ENCODE measurements around the gene TCN2.

- TF ChIP-seq TAF1 (conservative IDR thresholded peaks at IDR 0.05): no peak
- TF ChIP-seq REST (IDR thresholded peaks at IDR 0.05): no peak
Measured at GRCh38 chr22:30578481-30578880, 28.5 kb upstream of the TCN2 start.

Measured in liver (tissue), 2 donors.